Gastroesophageal sphincter (tissue), 4 donors: ENCODE measurements around the gene ESR1. TPM values are rescaled to one million over a fixed set of nuclear protein-coding genes. Genes with fewer than 3 reads are reported as not detected.
"Not testable (repeated sequence)": the region's sequence is repeated elsewhere in the genome, so short reads cannot be mapped to it uniquely, and the experiment has no call there.

Source experiments
- ATAC-seq: fragments of 150-250 bp; one replicate; pipeline ENCODE4 v1.9.1; 2016; ENCODE audit warnings: mild to moderate bottlenecking, moderate library complexity
- H3K27ac ChIP-seq, 4 donors: fragments of 200-600 bp; sonication (generic) in 3 of 4; 1 replicate in 3 of 4; 2 replicates in 1 of 4; pipeline ENCODE4 v1.5.1; 2016 to 2019
- H3K27me3 ChIP-seq: fragments of 200-600 bp; sonication (generic); one replicate; pipeline ENCODE4 v1.5.1; 2019
- H3K36me3 ChIP-seq, 2 donors: fragments of 200-600 bp; sonication (generic); one replicate each; pipeline ENCODE4 v1.5.1; 2019; ENCODE audit warnings: control low read depth in 1 of 2
- H3K4me1 ChIP-seq, 3 donors: fragments of 200-600 bp; sonication (generic); 1 replicate in 2 of 3; 2 replicates in 1 of 3; pipeline ENCODE4 v1.5.1; 2016 to 2019; ENCODE audit warnings: control low read depth in 2 of 3
- H3K4me3 ChIP-seq, 2 donors: fragments of 200-600 bp; sonication (generic); one replicate each; pipeline ENCODE4 v1.5.1; 2019; ENCODE audit warnings: mild to moderate bottlenecking in 1 of 2, moderate library complexity in 1 of 2
- H3K9me3 ChIP-seq, 3 donors: fragments of 200-600 bp; sonication (generic); one replicate each; pipeline ENCODE4 v1.5.1; 2017 to 2019; ENCODE audit warnings: control low read depth in 2 of 3
- EP300 ChIP-seq: sonication (generic); formaldehyde crosslinking; IDR thresholded peaks from one replicate; pipeline ENCODE4 v1.6.1; 2017; ENCODE audit warnings: antibody characterized with exemption, mild to moderate bottlenecking
- POLR2A ChIP-seq, 2 donors: fragments of 450-650 bp; IDR thresholded peaks; one replicate each; pipeline ENCODE4 v1.6.1; 2017; ENCODE audit warnings: antibody characterized with exemption in 2 of 2, mild to moderate bottlenecking in 2 of 2, moderate library complexity in 1 of 2
- POLR2AphosphoS5 ChIP-seq: sonication (generic); formaldehyde crosslinking; IDR thresholded peaks from one replicate; pipeline ENCODE4 v1.6.1; 2017; ENCODE audit warnings: antibody characterized with exemption
- WGBS, 2 donors: methylation state at CpG; one replicate each; pipeline ENCODE4 v1.1.5; 2018; ENCODE audit warnings: low coverage in 1 of 2; 5-methylcytosine and 5-hydroxymethylcytosine counted together
- total RNA-seq, 4 donors: library from RNA; depleted of rRNA; stranded (reverse); fragments of >200 nt; gene quantifications; one replicate each; pipeline ENCODE4 v1.1.0, GENCODE V29; 2016
- TF ChIP-seq, protein P1 (sequence below), 4 experiments: fragments of 200-600 bp in 2 of 4; fragments of 450-650 bp in 2 of 4; sonication (generic) in 1 of 4; IDR thresholded peaks; one replicate each; pipeline ENCODE4 v1.5.1; 2017 to 2019; ENCODE audit warnings: antibody characterized with exemption in 4 of 4, mild to moderate bottlenecking in 2 of 4, moderate library complexity in 2 of 4

Gene ESR1
- total RNA-seq, 4 donors from 2014 or later, result 0.93 to 2.3 (median 0.97) TPM

DNA sequence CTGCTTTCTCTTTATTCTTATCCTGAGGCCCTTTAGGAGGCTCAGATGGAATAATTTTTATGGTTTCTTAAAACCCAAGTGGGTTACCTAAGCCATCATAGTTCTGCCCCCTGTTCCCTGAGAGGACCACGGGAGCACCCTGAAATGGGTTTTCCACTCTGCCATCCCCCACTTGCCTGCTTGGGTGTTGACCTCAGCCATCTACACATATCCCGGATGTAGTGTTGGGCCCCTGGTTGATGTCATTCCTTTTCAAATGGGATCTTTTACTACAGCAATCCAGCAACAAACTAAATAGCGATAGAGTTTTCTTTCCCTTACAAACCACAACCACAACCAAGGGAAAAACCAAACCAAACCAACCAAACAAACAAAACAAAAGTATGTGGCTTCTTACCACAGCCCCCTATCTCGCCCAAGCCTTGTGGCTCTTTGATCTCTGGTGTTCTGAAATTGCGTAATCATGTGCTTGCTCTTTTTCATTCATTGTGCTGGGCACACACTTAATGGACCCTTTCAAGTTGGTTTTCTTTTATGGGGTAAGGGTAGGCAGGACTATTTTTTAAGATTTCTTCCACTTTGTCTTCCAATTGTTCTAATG is 154.9 kb downstream of the ESR1 start:
- Histone ChIP-seq H3K36me3 (no peaks in the 10 kb centered on the region), H3K9me3 (no peaks in the 10 kb centered on the region), H3K4me1 (no peaks in the 10 kb centered on the region), H3K27ac (no peak overlapping the region), H3K4me3 (no peak overlapping the region), H3K27me3 (no peaks in the 10 kb centered on the region)
- ATAC-seq, result no peak
- 66 to 75% methylated on average over 2 to 5 of the region's 5 CpGs for whole genome bisulfite sequencing, 2 donors
- TF ChIP-seq POLR2A (IDR thresholded peaks at IDR 0.05), result no peak
- no peak for TF ChIP-seq POLR2AphosphoS5
- TF ChIP-seq, protein P1, sequence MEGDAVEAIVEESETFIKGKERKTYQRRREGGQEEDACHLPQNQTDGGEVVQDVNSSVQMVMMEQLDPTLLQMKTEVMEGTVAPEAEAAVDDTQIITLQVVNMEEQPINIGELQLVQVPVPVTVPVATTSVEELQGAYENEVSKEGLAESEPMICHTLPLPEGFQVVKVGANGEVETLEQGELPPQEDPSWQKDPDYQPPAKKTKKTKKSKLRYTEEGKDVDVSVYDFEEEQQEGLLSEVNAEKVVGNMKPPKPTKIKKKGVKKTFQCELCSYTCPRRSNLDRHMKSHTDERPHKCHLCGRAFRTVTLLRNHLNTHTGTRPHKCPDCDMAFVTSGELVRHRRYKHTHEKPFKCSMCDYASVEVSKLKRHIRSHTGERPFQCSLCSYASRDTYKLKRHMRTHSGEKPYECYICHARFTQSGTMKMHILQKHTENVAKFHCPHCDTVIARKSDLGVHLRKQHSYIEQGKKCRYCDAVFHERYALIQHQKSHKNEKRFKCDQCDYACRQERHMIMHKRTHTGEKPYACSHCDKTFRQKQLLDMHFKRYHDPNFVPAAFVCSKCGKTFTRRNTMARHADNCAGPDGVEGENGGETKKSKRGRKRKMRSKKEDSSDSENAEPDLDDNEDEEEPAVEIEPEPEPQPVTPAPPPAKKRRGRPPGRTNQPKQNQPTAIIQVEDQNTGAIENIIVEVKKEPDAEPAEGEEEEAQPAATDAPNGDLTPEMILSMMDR (IDR thresholded peaks at IDR 0.05), result no peak
- no peak for TF ChIP-seq EP300

DNA sequence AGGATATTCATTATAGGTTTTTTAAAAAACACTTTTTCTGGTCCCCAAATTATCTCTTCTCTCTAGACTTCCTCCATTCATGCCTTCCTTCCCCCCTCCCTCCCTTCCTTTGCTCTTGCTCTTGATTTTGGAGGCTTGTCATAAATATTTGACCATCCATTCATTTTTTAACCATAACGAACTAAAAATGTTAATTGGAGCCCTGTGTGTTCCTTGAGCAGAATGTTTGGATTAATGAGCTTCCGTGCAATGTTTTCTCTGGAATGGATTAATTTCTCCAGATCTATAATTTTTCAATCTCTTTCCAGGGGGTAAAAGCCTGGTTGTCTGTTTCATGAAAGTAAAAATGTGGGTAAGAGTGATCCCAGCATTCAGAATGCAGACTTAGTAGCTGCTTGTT is 155.5 kb downstream of the ESR1 start:
- no peak overlapping the region for H3K4me3 ChIP-seq
- no peaks in the 10 kb centered on the region for H3K4me1 ChIP-seq
- ATAC-seq, result no peak
- no peaks in the 10 kb centered on the region for H3K9me3 ChIP-seq
- 15% methylated on average over 2 of the region's 2 CpGs; no CpG with 5 or more reads in 1 of the 2 donors for WGBS, 2 donors
- H3K36me3 ChIP-seq, result no peaks in the 10 kb centered on the region
- no peaks in the 10 kb centered on the region for H3K27me3 ChIP-seq
- H3K27ac ChIP-seq, result no peak overlapping the region
- TF ChIP-seq POLR2AphosphoS5 (no peak), POLR2A (IDR thresholded peaks at IDR 0.05) (no peak), EP300 (no peak)
- TF ChIP-seq, protein P1 (IDR thresholded peaks at IDR 0.05), result no peak

DNA sequence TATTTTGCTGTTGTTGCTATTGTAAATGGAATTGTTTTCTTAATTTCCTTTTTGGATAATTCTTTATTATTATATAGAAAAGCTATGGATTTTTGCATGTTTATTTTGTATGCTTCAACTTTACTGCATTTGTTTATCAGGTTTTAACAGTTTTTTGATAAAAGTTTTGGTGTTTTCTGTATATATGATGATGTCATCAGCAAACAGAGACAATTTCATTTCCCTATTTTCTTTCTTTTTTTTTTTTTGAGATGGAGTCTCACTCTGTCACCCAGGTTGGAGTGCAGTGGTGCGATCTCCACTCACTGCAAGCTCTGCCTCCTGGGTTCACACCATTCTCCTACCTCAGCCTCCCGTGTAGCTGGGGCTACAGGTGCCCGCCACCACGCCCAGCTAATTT is 156.9 kb downstream of the ESR1 start:
- not testable (repeated sequence) for H3K4me1 ChIP-seq, H3K27ac ChIP-seq, H3K36me3 ChIP-seq, ATAC-seq, H3K4me3 ChIP-seq, H3K9me3 ChIP-seq, H3K27me3 ChIP-seq
- 68 to 100% methylated on average over 2 to 4 of the region's 4 CpGs for WGBS, 2 donors

DNA sequence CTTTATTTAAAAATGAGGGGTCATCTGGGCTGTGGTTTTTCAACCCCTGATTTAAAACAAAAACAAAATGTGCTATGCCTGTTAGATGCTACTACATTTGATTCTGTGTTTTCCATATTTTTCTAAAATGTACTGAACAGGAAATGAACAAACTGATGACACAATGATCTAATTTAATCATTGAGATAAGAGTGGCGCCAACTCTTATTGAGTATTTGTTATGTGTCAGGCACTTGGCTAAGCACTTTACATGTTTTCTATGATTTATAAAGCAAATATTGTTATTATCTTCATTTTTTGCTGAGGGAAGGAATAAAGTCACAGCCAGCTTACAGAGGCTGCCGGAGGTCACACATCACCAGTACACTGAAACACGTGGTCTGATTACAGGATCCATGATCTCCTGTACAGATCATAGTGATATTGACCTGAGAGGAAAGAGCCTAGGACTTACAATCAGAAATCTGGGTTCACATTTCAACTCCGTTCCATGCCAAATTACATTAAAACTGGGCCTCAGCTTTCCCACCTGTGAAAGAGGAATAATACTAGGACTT is 166.7 kb downstream of the ESR1 start:
- H3K36me3 ChIP-seq, result no peaks in the 10 kb centered on the region
- TF ChIP-seq EP300, result no peak
- TF ChIP-seq POLR2AphosphoS5, result no peak
- no peak overlapping the region for H3K27ac ChIP-seq
- H3K9me3 ChIP-seq, result no peaks in the 10 kb centered on the region
- H3K4me1 ChIP-seq, result no peaks in the 10 kb centered on the region
- ATAC-seq, result no peak
- no peak overlapping the region for H3K4me3 ChIP-seq
- 74 to 91% methylated on average over 4 of the region's 4 CpGs for WGBS, 2 donors
- no peaks in the 10 kb centered on the region for H3K27me3 ChIP-seq

DNA sequence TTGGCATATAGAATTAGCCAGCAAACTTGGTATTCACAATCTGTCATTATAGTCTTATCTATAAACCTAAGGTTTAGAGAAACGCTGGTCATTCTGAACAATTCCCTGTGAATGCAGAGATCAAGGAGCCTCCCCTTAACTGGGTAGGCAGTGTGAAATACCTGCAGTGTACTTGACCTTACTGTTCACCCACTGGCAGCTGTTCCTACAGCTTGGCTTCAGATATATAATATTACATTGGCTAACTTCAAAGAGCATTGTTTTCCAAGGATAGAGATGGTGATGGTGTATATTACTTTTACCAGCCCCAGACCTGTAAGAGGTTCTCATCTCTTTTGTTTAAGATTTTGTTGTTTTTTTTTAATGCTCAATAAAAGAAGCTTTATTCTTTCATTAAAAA is 168.3 kb downstream of the ESR1 start:
- H3K27me3 ChIP-seq, result no peaks in the 10 kb centered on the region
- no peaks in the 10 kb centered on the region for H3K9me3 ChIP-seq
- no peaks in the 10 kb centered on the region for H3K36me3 ChIP-seq
- no peaks in the 10 kb centered on the region for H3K4me1 ChIP-seq
- no peak overlapping the region for H3K27ac ChIP-seq
- no peak overlapping the region for H3K4me3 ChIP-seq
- 83 to 90% methylated on average over 1 of the region's 1 CpG for WGBS, 2 donors
- ATAC-seq, result no peak
- TF ChIP-seq POLR2A (IDR thresholded peaks at IDR 0.05) (no peak), POLR2AphosphoS5 (no peak), EP300 (no peak)

DNA sequence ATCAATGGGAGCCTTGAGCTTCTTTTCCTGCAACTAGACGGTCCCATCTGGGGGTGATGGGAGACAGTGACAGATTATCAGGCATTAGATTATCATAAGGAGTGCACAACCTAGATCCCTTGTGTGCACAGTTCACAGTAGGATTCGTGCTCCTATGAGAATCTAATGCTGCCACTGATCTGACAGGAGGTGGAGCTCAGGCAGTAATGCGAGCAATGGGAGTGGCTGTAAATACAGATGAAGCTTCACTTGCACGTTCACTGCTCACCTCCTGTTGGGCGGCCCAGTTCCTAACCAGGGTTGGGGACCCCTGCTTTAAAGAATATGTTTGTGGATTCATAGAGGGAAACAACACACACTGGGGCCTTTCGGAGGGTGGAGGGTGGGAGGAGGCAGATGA is 180.7 kb downstream of the ESR1 start:
- H3K4me3 ChIP-seq, H3K9me3 ChIP-seq, H3K36me3 ChIP-seq, ATAC-seq, H3K27ac ChIP-seq, H3K4me1 ChIP-seq, H3K27me3 ChIP-seq: not testable (repeated sequence)
- WGBS, 2 donors, result 45 to 67% methylated on average over 2 to 3 of the region's 6 CpGs

DNA sequence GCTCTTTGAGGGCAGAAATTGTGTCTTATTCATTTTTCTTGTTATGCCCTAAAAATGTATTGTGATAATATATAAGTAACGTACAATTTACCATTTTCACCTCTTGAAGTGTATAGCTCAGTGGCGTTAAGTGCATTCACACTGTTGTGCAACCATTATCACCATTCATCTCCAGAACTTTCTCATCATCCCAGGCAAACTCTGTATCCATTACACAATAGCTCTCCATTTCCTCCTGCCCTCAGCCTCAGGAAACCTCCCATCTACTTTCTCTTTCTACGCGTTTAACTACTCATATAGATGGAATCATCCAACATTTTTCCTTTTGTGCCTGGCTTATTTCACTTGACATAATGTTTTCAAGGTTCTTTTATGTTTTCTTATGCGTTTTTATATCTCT is 184.6 kb downstream of the ESR1 start:
- H3K4me1 ChIP-seq, result no peaks in the 10 kb centered on the region
- no peak for TF ChIP-seq POLR2AphosphoS5
- TF ChIP-seq, protein P1 (IDR thresholded peaks at IDR 0.05), result no peak
- no peak for TF ChIP-seq EP300
- TF ChIP-seq POLR2A (IDR thresholded peaks at IDR 0.05), result no peak
- no peaks in the 10 kb centered on the region for H3K9me3 ChIP-seq
- H3K27me3 ChIP-seq, result no peaks in the 10 kb centered on the region
- no peaks in the 10 kb centered on the region for H3K36me3 ChIP-seq
- no peak for ATAC-seq
- 74 to 83% methylated on average over 2 to 5 of the region's 5 CpGs for WGBS, 2 donors
- no peak overlapping the region for H3K27ac ChIP-seq
- no peak overlapping the region for H3K4me3 ChIP-seq
